CD4-positive, CD25-positive, alpha-beta regulatory T cell (primary cell): Measurements from ENCODE around the gene WNT1. TPM values are rescaled to one million over a fixed set of nuclear protein-coding genes. Genes with fewer than 3 reads are reported as not detected.

ENCODE experiments used
- ATAC-seq, 2 donors: fragments of 150-1000 bp; cut with Tn5 transposase; one replicate each; pipeline ENCODE4 v1.10.0; 2021; ENCODE audit warnings: low read depth in 2 of 2, moderate number of reproducible peaks in 2 of 2, moderate library complexity in 1 of 2
- DNase-seq, 3 donors: peaks; one replicate each; pipeline versions ENCODE4 v3.0.0 to v3.0.0-alpha.2; 2012 to 2022; ENCODE audit warnings: mixed read lengths in 1 of 3
- H3K27ac ChIP-seq: one replicate; pipeline ENCODE4 v1.7.0; 2013; ENCODE audit warnings: mild to moderate bottlenecking, low read length; ENCODE audit not compliant: insufficient read depth, poor library complexity, severe bottlenecking
- H3K27me3 ChIP-seq: one replicate; pipeline ENCODE4 v1.7.0; 2013; ENCODE audit warnings: low read length; ENCODE audit not compliant: control insufficient read depth, insufficient read depth
- H3K36me3 ChIP-seq: one replicate; pipeline ENCODE4 v1.7.0; 2013; ENCODE audit warnings: mild to moderate bottlenecking, low read length, moderate library complexity; ENCODE audit not compliant: control insufficient read depth, insufficient read depth
- H3K4me1 ChIP-seq: 2 replicates; pipeline ENCODE4 v1.7.0; 2013; ENCODE audit warnings: mild to moderate bottlenecking, low read length; ENCODE audit not compliant: insufficient read depth, control insufficient read depth, poor library complexity, severe bottlenecking
- H3K4me3 ChIP-seq: one replicate; pipeline ENCODE4 v1.7.0; 2013; ENCODE audit warnings: low read depth, mild to moderate bottlenecking, low read length, moderate library complexity
- H3K9me3 ChIP-seq, 2 experiments: 1 replicate in 1 of 2; 2 replicates in 1 of 2; pipeline ENCODE4 v1.7.0; 2013; ENCODE audit warnings: low read length in 2 of 2, mild to moderate bottlenecking in 1 of 2, moderate library complexity in 1 of 2; ENCODE audit not compliant: control insufficient read depth in 2 of 2
- H3K27ac Mint-ChIP-seq, 3 donors: one replicate each; pipeline ENCODE4 v1.8.0; 2020 to 2022; ENCODE audit warnings: mild to moderate bottlenecking in 3 of 3, mixed read lengths in 3 of 3, moderate library complexity in 2 of 3
- H3K27me3 Mint-ChIP-seq: one replicate; pipeline ENCODE4 v1.8.0; 2022; ENCODE audit warnings: mild to moderate bottlenecking, mixed read lengths
- H3K36me3 Mint-ChIP-seq: one replicate; pipeline ENCODE4 v1.8.0; 2020; ENCODE audit warnings: mixed read lengths
- H3K4me1 Mint-ChIP-seq, 4 donors: one replicate each; pipeline ENCODE4 v1.8.0; 2020 to 2022; ENCODE audit warnings: mixed read lengths in 4 of 4, mild to moderate bottlenecking in 1 of 4
- H3K4me3 Mint-ChIP-seq, 4 donors: one replicate each; pipeline ENCODE4 v1.8.0; 2020 to 2022; ENCODE audit warnings: mild to moderate bottlenecking in 4 of 4, mixed read lengths in 4 of 4, moderate library complexity in 3 of 4
- H3K9me3 Mint-ChIP-seq, 7 donors: one replicate each; pipeline ENCODE4 v1.8.0; 2020 to 2022; ENCODE audit warnings: mixed read lengths in 7 of 7, mild to moderate bottlenecking in 3 of 7, moderate library complexity in 2 of 7
- polyA plus RNA-seq, 4 donors: library from polyadenylated mRNA; unstranded; fragments of 300-500 nt; fragmentation: Illumina TruSeq; gene quantifications; one replicate each; pipeline ENCODE4 v1.2.3, GENCODE V29; 2021
- total RNA-seq: library from RNA; stranded (reverse); gene quantifications from one replicate; pipeline ENCODE4 v1.2.3, GENCODE V29; 2022

Gene WNT1
- total and polyA plus RNA-seq, 5 donors from 2014 or later: 0.39 to 0.62 TPM; not detected in 3

GRCh38 chr12:49030119-49030518 lies 52.0 kb downstream of the WNT1 start:
- H3K36me3 Mint-ChIP-seq: peaks cover 21% of the 10 kb centered on the region
- no peaks in the 10 kb centered on the region for H3K27me3 Mint-ChIP-seq
- peaks cover 0 to 13% (median 7%) of the 10 kb centered on the region in 4 donors for H3K4me1 Mint-ChIP-seq
- no peaks in the 10 kb centered on the region for H3K9me3 Mint-ChIP-seq
- ATAC-seq (no peak), DNase-seq (no peak)
- peak overlapping the region in 2 of 3 donors; percentile 32 to 45 for H3K27ac Mint-ChIP-seq
- no peak overlapping the region for H3K4me3 Mint-ChIP-seq
- no peaks in the 10 kb centered on the region for H3K9me3 ChIP-seq
- no peaks in the 10 kb centered on the region for H3K4me1 ChIP-seq
- H3K27ac ChIP-seq: no peak overlapping the region
- peaks cover 70% of the 10 kb centered on the region for H3K36me3 ChIP-seq
- H3K27me3 ChIP-seq: no peaks in the 10 kb centered on the region
- H3K4me3 ChIP-seq: no peak overlapping the region

GRCh38 chr12:49030714-49031572 lies 52.8 kb downstream of the WNT1 start:
- H3K27ac Mint-ChIP-seq: peak overlapping the region in 1 of 3 donors; percentile 25
- ATAC-seq: no peak
- no peaks in the 10 kb centered on the region for H3K9me3 Mint-ChIP-seq
- Histone ChIP-seq H3K27ac (no peak overlapping the region), H3K27me3 (no peaks in the 10 kb centered on the region), H3K4me1 (no peaks in the 10 kb centered on the region), H3K4me3 (no peak overlapping the region), H3K9me3 (no peaks in the 10 kb centered on the region), H3K36me3 (peaks cover 64% of the 10 kb centered on the region)
- no peaks in the 10 kb centered on the region for H3K27me3 Mint-ChIP-seq
- H3K4me1 Mint-ChIP-seq: peaks cover 0 to 13% (median 7%) of the 10 kb centered on the region in 4 donors
- DNase-seq: no peak
- H3K4me3 Mint-ChIP-seq: no peak overlapping the region
- H3K36me3 Mint-ChIP-seq: peaks cover 20% of the 10 kb centered on the region

DNA sequence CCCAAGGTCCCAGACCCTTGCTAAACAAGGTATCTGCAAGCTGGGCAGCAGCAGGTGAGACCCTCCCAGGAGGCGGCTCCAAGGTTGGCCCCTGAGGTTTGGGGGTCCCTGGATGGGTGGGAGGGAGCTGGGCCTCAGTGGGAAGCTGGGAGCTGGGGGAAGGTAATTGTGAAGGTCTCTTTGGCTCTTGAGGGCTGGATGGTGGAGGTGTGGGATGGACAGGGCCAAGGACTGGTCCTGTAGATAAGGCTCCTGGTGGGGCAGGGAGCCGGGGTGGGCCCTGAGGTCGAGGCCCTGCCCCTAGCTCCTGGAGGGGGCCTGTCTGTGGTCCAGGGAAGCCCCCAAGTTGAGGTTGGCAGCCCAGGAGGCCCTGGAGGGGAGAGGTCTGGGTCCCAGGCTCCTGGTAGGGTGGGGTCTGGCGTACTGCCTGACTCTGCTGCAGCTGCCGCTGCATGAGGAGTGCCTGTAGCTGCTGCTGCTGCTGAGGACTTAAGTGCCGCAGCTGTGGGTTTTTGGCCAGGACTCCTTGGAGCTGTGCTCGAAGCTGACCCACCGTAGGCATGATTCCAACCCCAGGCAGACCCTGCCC lies 53.5 kb downstream of the WNT1 start:
- DNase-seq (no peak), ATAC-seq (no peak)
- Mint-ChIP-seq H3K4me1 (peaks cover 0 to 13% (median 7%) of the 10 kb centered on the region in 4 donors), H3K27me3 (no peaks in the 10 kb centered on the region), H3K27ac (peak overlapping the region in 1 of 3 donors; percentile 60), H3K4me3 (no peak overlapping the region), H3K9me3 (no peaks in the 10 kb centered on the region), H3K36me3 (peaks cover 19% of the 10 kb centered on the region)
- Histone ChIP-seq H3K36me3 (peaks cover 56% of the 10 kb centered on the region), H3K4me1 (no peaks in the 10 kb centered on the region), H3K27me3 (no peaks in the 10 kb centered on the region), H3K4me3 (no peak overlapping the region), H3K27ac (no peak overlapping the region), H3K9me3 (no peaks in the 10 kb centered on the region)

Other genes with a start within 250 kb of the WNT1 start
- 0.12 TPM for gene ADCY6, start 189.2 kb upstream of the WNT1 start, total RNA-seq
- gene ADCY6, start 189.2 kb upstream of the WNT1 start, polyA plus RNA-seq: not detected
- 9.1 TPM for gene CACNB3, start 159.8 kb upstream of the WNT1 start, total RNA-seq
- 1 to 10 TPM in 2 of 4 donors, under 1 TPM in 2; 0.32 to 2.3 (median 0.83) TPM for gene CACNB3, start 159.8 kb upstream of the WNT1 start, polyA plus RNA-seq
- gene DDX23, start 126.2 kb upstream of the WNT1 start, total RNA-seq: 96.3 TPM
- gene DDX23, start 126.2 kb upstream of the WNT1 start, polyA plus RNA-seq: 10 to 100 TPM; 30.5 to 40.4 (median 34.7) TPM
- gene RND1, start 112.5 kb upstream of the WNT1 start, total RNA-seq: 7.3 TPM
- under 1 TPM; 0.13 to 0.63 (median 0.42) TPM for gene RND1, start 112.5 kb upstream of the WNT1 start, polyA plus RNA-seq
- 55.6 TPM for gene FKBP11, start 52.8 kb upstream of the WNT1 start, total RNA-seq
- gene FKBP11, start 52.8 kb upstream of the WNT1 start, polyA plus RNA-seq: 10 to 100 TPM; 56.5 to 79.7 (median 77.0) TPM
- 79.4 TPM for gene ARF3, start 20.8 kb upstream of the WNT1 start, total RNA-seq
- 10 to 100 TPM; 21.2 to 30.5 (median 23.6) TPM for gene ARF3, start 20.8 kb upstream of the WNT1 start, polyA plus RNA-seq
- gene WNT10B, start 6.6 kb upstream of the WNT1 start, total RNA-seq: 1.6 TPM
- gene WNT10B, start 6.6 kb upstream of the WNT1 start, polyA plus RNA-seq: not detected
- 0.39 TPM for gene DDN, start 21.1 kb downstream of the WNT1 start, total RNA-seq
- gene DDN, start 21.1 kb downstream of the WNT1 start, polyA plus RNA-seq: not detected
- 51.3 TPM for gene PRKAG1, start 40.5 kb downstream of the WNT1 start, total RNA-seq
- gene PRKAG1, start 40.5 kb downstream of the WNT1 start, polyA plus RNA-seq: 10 to 100 TPM; 59.3 to 83.8 (median 64.9) TPM
- 149 TPM for gene KMT2D, start 82.5 kb downstream of the WNT1 start, total RNA-seq
- gene KMT2D, start 82.5 kb downstream of the WNT1 start, polyA plus RNA-seq: 1 to 10 TPM; 5.2 to 8.8 (median 6.5) TPM
- 6.0 TPM for gene RHEBL1, start 91.7 kb downstream of the WNT1 start, total RNA-seq
- 10 to 100 TPM; 11.7 to 19.5 (median 15.8) TPM for gene RHEBL1, start 91.7 kb downstream of the WNT1 start, polyA plus RNA-seq
- 0.27 TPM for gene DHH, start 116.5 kb downstream of the WNT1 start, total RNA-seq
- not detected for gene DHH, start 116.5 kb downstream of the WNT1 start, polyA plus RNA-seq
- gene LMBR1L, start 132.5 kb downstream of the WNT1 start, total RNA-seq: 315 TPM
- gene LMBR1L, start 132.5 kb downstream of the WNT1 start, polyA plus RNA-seq: 10 to 100 TPM; 59.0 to 71.9 (median 62.2) TPM
- gene TUBA1B, start 153.1 kb downstream of the WNT1 start, total RNA-seq: 174 TPM
- gene TUBA1B, start 153.1 kb downstream of the WNT1 start, polyA plus RNA-seq: 100 to 1,000 TPM; 445 to 648 (median 513) TPM
- gene TUBA1A, start 210.8 kb downstream of the WNT1 start, total RNA-seq: 213 TPM
- 100 to 1,000 TPM; 249 to 298 (median 265) TPM for gene TUBA1A, start 210.8 kb downstream of the WNT1 start, polyA plus RNA-seq